Ovary (tissue), 9 donors: ENCODE data around the gene CACNA1D. TPM values are rescaled to one million over a fixed set of nuclear protein-coding genes. Genes with fewer than 3 reads are reported as not detected.

Experiments used
- DNase-seq, 5 donors: peaks; one replicate each; pipeline ENCODE4 v3.0.0-alpha.2; 2019 to 2020
- H3K27ac ChIP-seq, 2 donors: fragments of 200-600 bp; one replicate each; pipeline versions ENCODE4 v1.5.1 to v1.8.0; 2019 to 2022
- H3K27me3 ChIP-seq: fragments of 200-600 bp; one replicate; pipeline ENCODE4 v1.8.0; 2022
- H3K36me3 ChIP-seq: fragments of 200-600 bp; sonication (generic); one replicate; pipeline ENCODE4 v1.5.1; 2019
- H3K4me1 ChIP-seq: one replicate; pipeline ENCODE4 v1.8.1; 2013; ENCODE audit warnings: mild to moderate bottlenecking, moderate library complexity; ENCODE audit not compliant: insufficient read depth
- H3K4me3 ChIP-seq: fragments of 200-600 bp; sonication (generic); one replicate; pipeline ENCODE4 v1.5.1; 2017
- H3K9me3 ChIP-seq, 2 donors: fragments of 200-600 bp in 1 of 2; sonication (generic) in 1 of 2; one replicate each; pipeline versions ENCODE4 v1.5.1 to v1.8.1; 2013 to 2019; ENCODE audit warnings: mild to moderate bottlenecking in 1 of 2, moderate library complexity in 1 of 2
- CTCF ChIP-seq, 3 donors: fragments of 450-650 bp in 2 of 3; fragments of 200-600 bp in 1 of 3; IDR thresholded peaks; one replicate each; pipeline versions ENCODE4 v1.5.1 to v1.8.0; 2016 to 2022; ENCODE audit warnings: antibody characterized with exemption in 3 of 3, mild to moderate bottlenecking in 1 of 3
- EP300 ChIP-seq: sonication (generic); formaldehyde crosslinking; IDR thresholded peaks from one replicate; pipeline ENCODE4 v1.6.1; 2017; ENCODE audit warnings: antibody characterized with exemption
- POLR2A ChIP-seq: fragments of 450-650 bp; IDR thresholded peaks from one replicate; pipeline ENCODE4 v1.6.1; 2017; ENCODE audit warnings: antibody characterized with exemption, mild to moderate bottlenecking, moderate library complexity
- WGBS, 3 donors: extraction: QIAGEN DNeasy Blood & Tissue Kit in 1 of 3; methylation state at CpG; one replicate each; pipeline versions ENCODE4 v1.1.5 to v1.1.7; 2013 to 2017; 5-methylcytosine and 5-hydroxymethylcytosine counted together
- intact Hi-C, 4 donors: fragments of 100-400 bp; cut with DNase I; formaldehyde crosslinking; loops; one replicate each; pipeline versions ENCODE4 v1.11.0 to v1.15.1; 2022 to 2023
- polyA plus RNA-seq, 2 donors: library from polyadenylated mRNA; stranded (reverse); fragments of 200-250 nt in 1 of 2; fragments of 350-450 nt in 1 of 2; fragmentation: Illumina TruSeq in 1 of 2; extraction: RNeasy Lipid Tissue Mini Kit (QIAGEN cat#74804) in 1 of 2; gene quantifications; one replicate each; pipeline ENCODE4 v1.2.3, GENCODE V29; 2013 to 2014
- total RNA-seq, 7 donors: library from RNA; depleted of rRNA in 2 of 7; stranded (reverse); fragments of >200 nt in 2 of 7; fragmentation: NEBNext Ultra II Directional in 3 of 7; extraction: Animal tissue kit (Norgen Biotek cat#: 25700) in 3 of 7; gene quantifications; one replicate each; pipeline versions ENCODE4 v1.1.0 to v1.2.4, GENCODE V29; 2016 to 2023
- donor health status: DM: no; HTN: no; CAD: no; lungs with moderate emphysema.
- donor health status: DM: no; HTN: no; CAD: no.
- donor health status: Bipolar disorder and iron deficiency.
- donor health status: DM: yes; HTN: yes; CAD: no.
- donor health status: DM: no; HTN: no; CAD: no.
- donor health status: DM: yes; HTN: yes; CAD: no.

CACNA1D gene
- total and polyA plus RNA-seq, 9 donors: 0.23 to 9.3 (median 5.1) TPM

DNA sequence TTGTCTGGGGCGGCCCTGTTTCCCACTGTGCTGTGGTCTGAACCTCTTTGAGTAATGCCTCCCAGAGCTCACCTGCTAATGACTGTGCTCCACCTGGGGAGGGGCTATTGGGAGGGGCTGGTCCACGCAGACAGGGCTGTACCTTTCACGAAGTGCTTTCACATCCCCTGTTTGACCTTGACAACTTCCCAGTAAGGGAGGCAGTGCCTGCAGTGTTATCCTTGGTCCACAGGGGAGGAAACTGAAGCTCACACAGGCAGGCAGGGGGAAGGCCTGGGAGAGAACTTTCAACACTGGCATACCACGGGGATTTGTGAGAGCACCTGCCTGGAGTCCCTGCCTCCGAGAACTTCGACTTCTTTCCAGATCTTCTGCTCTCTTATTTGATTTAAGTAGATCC, 91.2 kb downstream of the CACNA1D start:
- H3K27ac ChIP-seq: no peak overlapping the region
- H3K36me3 ChIP-seq: no peaks in the 10 kb centered on the region
- TF ChIP-seq EP300: no peak
- TF ChIP-seq POLR2A: no peak
- TF ChIP-seq CTCF (IDR thresholded peaks at IDR 0.05): no peak
- H3K9me3 ChIP-seq: no peaks in the 10 kb centered on the region
- H3K4me3 ChIP-seq: no peak overlapping the region
- intact Hi-C loops: no loop called here
- H3K27me3 ChIP-seq: no peaks in the 10 kb centered on the region
- WGBS, 3 donors: 53 to 58% (median 57%) methylated on average over 6 of the region's 6 CpGs
- H3K4me1 ChIP-seq: no peaks in the 10 kb centered on the region
- no peak for DNase-seq

DNA sequence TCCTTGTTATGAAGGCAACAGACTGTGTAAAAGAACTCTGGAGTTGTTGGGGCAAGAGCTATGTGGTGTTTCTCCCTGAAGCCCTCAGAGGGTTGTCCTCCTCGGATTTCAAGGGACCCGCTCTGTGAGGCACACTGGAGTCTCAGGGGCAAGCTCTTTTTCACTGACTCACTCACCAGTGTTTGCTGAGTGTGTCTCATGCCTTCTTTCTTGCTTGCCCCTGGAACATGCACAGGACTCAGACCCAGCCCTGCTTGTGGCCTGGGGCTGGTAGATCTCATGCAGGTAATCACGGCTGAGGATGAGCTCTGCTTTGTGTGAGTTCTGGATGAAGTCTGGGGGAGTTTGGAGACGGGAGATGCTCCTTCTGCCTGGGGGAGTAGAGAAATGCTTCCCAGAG, 93.7 kb downstream of the CACNA1D start:
- Histone ChIP-seq H3K27me3 (no peaks in the 10 kb centered on the region), H3K4me1 (no peaks in the 10 kb centered on the region), H3K4me3 (no peak overlapping the region), H3K9me3 (no peaks in the 10 kb centered on the region), H3K36me3 (no peaks in the 10 kb centered on the region), H3K27ac (no peak overlapping the region)
- 67 to 78% (median 75%) methylated on average over 4 of the region's 4 CpGs for WGBS, 3 donors
- intact Hi-C loops: no loop called here
- TF ChIP-seq EP300 (no peak), CTCF (IDR thresholded peaks at IDR 0.05) (no peak), POLR2A (no peak)
- no peak for DNase-seq

GRCh38 chr3:53589201-53589600, 94.8 kb downstream of the CACNA1D start:
- Histone ChIP-seq H3K27me3 (no peaks in the 10 kb centered on the region), H3K9me3 (no peaks in the 10 kb centered on the region), H3K27ac (no peak overlapping the region), H3K4me1 (no peaks in the 10 kb centered on the region), H3K4me3 (no peak overlapping the region), H3K36me3 (no peaks in the 10 kb centered on the region)
- no peak for DNase-seq
- 92 to 93% (median 92%) methylated on average over 12 of the region's 12 CpGs for WGBS, 3 donors
- no peak for TF ChIP-seq POLR2A
- no peak for TF ChIP-seq EP300
- TF ChIP-seq CTCF (IDR thresholded peaks at IDR 0.05): no peak
- intact Hi-C loops: no loop called here

DNA sequence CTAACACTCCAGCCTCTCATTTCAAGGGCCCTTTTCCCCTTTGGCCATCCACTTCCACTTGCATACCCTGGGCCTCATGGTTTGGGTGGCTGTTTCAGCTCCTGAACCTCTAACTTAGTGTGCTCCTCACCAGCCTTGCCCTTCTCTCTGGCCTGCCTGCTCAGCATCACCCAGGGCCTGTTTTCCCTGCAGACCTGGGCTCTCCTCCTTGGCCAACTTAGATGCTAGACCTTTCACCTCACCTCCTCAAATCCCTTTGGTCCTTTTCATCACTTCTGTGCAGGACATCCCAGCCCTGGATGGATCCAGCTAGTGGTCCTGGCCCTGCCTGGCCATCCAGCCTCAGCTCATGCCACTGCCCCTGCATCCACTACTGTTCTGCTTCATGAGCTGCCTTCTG, 95.4 kb downstream of the CACNA1D start:
- Histone ChIP-seq H3K27me3 (no peaks in the 10 kb centered on the region), H3K4me3 (no peak overlapping the region), H3K9me3 (no peaks in the 10 kb centered on the region), H3K27ac (no peak overlapping the region), H3K4me1 (no peaks in the 10 kb centered on the region), H3K36me3 (no peaks in the 10 kb centered on the region)
- TF ChIP-seq EP300 (no peak), POLR2A (no peak), CTCF (IDR thresholded peaks at IDR 0.05) (no peak)
- no peak for DNase-seq
- intact Hi-C loops: no loop called here

DNA sequence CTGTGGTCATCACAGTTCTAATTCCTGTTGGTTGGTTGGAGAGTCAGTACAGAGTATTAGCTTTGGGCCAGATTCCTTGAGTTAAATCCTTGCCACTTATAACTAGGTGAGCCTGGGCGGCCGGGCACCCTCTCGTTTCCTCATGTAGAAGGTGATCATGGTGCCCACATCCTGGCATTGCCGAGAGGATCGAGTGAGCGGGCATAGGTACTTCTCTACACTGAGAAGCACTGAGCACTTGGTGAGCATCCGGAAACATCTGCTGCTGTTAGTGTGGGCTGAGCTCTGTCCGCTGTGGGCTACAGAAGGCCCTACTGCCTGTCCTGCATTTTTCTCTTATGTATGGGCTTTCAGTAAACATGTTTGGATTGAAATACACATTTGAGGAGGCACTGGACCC, 96.2 kb downstream of the CACNA1D start:
- TF ChIP-seq CTCF (IDR thresholded peaks at IDR 0.05): no peak
- no peak for TF ChIP-seq EP300
- no peak for TF ChIP-seq POLR2A
- Histone ChIP-seq H3K4me3 (no peak overlapping the region), H3K36me3 (no peaks in the 10 kb centered on the region), H3K4me1 (no peaks in the 10 kb centered on the region), H3K27ac (no peak overlapping the region), H3K9me3 (no peaks in the 10 kb centered on the region), H3K27me3 (no peaks in the 10 kb centered on the region)
- WGBS, 3 donors: 96 to 97% (median 96%) methylated on average over 8 of the region's 8 CpGs
- intact Hi-C loops: no loop called here
- DNase-seq: no peak
